GM19193 (cell line): Measurements from ENCODE around the gene TUBA8.

Experiments used
- POLR2A ChIP-seq: IDR thresholded peaks from 4 replicates; pipeline ENCODE4 v1.6.1; 2011; ENCODE audit not compliant: insufficient read depth, insufficient read length; ENCODE audit errors: extremely low read depth

TUBA8 gene

DNA sequence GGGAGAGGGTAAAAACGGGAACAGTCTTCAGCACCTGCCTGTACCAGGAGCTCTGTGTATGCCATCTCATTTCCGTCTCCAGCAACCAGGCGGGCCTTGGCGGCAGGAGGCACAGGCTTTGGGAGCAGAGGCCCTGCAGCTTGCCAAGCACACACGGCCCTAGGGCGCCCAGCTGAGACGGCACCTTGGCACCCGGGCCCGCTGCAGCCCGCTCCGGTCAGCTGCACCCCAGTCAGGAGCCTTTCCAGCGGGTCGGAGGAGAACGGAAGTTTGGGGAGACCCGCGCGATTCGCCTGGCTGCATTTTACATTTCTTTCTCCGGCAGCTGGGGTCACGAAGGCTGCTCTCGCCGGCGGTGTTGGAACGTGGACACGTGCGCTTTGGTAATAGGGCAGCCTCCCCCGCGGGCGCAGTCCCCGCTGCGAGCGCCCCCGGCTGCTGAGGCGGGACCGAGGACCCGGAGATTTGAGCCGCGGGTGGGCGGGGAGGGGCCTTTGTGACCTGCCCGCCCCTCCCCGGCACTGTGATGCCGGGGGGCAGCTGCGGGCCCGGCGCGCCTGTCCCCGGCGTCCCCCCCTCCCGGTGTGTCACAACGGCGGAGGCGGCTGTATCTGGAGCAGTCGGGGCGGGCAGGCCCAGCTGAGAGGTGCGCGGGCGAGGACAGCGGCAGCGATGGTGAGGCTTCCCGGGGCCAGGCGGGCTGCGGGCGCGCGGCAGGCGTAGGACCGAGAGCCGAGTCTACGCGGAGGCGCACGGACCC, at the start of gene TUBA8:
Gene TUBA8 (plus strand): TSS at position 616 of the 760 bp plus-strand sequence. CDS start 57 bp downstream, at position 673.
- no peak for TF ChIP-seq POLR2A

DNA sequence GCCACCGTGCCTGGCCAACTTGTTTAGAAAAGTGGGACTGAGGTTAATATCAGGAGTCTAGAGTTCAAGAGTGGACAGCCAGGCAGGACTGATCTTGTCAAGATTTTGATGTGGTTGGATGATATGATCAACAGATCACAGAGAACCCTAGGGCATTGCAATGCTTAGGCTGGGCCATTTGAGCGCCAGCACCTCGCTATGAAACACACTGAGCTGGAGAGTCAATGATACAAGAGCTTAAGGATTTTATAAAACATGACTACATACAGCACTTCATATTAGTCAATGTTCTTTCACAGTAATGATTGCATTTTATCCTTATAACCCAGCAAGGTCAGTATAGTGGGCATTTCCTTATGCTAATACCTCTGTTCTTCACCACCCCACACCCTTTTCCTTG, 48.2 kb upstream of the TUBA8 start:
- no peak for TF ChIP-seq POLR2A

DNA sequence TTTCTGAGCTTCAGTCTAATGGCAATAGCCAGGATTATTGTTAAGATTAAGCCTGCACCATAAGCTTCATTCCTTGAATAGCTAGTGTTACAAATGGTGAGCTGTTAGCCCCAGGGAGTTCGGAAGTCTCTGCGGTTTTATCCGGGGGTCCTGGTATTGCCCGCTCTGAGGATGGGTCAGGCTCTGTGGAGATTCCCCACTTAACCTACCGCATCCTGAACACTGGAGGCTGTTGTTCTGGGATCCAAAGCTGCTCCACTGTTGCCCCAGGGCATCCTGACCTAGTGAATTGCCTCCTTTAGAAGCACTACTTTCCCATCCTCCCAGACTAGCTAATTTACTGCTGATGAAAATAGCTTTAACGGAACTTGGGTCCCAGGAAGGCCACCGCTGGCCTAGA, 47.3 kb upstream of the TUBA8 start:
- TF ChIP-seq POLR2A, result no peak

DNA sequence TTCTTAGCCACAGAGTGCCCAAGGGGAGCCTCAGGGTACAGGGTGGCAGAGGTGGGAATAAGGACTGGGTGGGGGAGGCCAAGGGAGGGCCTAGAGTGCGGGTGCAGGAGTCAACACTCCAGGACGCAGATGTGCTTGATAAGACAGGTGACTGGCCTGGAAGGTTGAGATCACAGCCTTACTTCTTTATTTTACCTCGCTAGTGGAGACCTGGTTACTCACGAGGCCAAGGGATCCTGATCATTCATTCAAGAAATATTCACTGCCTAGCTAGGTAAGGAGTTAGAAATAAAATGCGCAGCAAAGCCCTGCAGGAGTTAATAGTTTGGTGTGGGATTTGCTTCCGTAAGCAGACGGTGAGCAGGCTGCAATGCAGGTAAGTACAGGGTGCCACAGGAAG, 46.0 kb upstream of the TUBA8 start:
- no peak for TF ChIP-seq POLR2A

DNA sequence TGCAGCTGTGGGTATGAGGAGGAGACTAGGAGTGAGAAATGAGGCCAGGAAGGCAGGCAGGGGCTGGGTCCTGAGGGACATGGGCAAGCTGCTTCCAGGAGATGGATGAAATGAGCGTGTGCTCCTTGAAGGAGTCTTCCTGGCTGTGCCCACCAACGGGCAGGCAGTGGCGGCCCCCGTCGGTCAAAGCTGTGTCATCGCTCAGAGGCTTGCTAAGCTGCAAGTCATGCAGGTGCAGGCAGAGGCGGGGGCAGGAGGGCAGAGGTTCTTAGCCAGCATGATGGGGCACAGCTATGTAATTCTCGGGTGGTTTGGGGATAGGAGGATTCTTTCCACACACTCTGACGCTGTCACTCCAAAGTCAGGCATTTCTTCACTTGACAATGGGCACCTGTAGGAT, 45.4 kb upstream of the TUBA8 start:
- TF ChIP-seq POLR2A, result no peak

DNA sequence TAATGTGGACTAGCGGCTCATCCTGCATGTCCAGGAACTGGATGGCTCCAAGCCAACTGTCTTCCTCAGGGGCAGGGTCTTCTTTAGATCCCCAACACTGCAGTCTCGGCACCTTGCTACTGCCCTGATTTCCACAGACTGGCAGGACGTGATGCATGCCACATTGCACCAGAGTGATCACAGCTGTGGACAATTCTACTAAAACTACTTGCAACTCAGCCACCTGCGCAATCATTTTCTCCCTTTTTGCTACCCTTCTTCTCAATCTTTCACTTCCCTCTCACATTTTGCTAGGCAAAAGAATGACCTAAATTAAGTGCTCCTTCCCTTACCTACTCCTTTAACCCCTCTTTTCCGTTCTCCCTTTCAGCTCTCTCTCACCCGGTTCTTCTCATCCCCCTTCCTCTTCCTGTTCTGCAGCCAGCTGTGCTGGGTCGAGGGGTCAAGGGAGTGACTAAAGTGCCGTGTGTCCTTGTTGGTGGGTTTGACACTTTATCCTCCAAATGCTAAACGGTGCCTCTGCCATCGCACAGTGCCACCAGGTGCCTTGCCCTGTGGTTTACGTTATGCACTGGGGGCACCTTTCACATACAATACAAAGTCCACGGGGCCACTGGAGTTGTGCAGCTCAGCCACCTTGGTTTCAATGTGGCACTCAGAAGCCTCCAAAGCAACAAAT, 44.3 kb upstream of the TUBA8 start:
- TF ChIP-seq POLR2A, result no peak

DNA sequence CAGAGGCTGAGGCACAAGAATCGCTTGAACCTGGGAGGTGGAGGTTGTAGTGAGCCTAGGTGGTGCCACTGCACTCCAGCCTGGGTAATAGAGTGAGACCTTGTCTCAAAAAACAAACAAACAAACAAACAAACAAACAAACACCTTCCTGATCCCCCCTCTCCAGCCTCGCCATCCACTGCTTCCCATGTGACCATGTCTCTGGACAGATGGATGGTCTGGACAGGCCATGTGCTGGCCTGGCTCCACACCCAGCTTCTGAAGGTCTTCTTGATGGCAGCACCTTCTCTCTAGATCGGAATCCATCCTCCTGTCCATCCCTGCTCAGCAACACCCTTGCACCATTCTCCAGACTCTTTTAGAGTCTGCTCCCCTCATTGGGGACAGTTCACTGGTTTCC, 43.5 kb upstream of the TUBA8 start:
- no peak for TF ChIP-seq POLR2A

DNA sequence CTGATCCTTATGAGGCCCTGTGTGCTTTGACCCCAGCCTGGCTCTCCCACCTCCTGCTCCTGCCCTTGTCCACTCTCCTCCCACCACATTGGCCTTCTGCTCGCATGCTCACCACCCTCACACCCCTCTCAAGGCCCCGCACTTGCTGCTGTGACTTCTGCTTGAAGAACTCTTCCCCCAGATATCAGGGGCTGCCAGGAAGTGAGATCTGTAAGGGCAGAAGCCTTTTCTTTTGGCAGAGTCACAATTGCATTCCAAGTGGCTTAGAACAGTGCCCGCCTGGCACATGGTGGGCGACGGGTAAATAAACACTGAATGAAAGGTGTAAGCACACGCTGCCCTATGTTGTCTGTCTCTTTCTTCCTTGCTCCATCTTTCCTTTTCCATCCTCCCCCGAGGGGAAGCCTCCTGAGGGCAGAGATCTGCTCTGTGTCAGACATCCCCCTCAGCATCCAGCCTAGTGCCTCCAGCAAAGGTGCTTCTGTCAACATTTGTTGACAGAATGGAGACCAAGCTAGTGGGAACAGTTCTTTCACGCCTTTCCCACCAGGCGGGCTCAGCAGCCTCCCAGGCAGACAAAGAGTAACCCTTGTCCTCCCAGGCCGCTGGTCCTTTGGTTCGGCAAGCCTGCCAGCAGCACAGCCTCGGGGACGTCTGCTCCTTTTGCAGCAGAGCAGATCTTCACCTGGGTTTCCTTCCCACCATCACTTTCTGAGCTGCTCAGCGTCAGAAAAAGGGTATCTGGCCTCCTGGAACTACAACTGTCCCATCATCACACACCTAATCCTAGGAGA, 42.9 kb upstream of the TUBA8 start:
- no peak for TF ChIP-seq POLR2A

DNA sequence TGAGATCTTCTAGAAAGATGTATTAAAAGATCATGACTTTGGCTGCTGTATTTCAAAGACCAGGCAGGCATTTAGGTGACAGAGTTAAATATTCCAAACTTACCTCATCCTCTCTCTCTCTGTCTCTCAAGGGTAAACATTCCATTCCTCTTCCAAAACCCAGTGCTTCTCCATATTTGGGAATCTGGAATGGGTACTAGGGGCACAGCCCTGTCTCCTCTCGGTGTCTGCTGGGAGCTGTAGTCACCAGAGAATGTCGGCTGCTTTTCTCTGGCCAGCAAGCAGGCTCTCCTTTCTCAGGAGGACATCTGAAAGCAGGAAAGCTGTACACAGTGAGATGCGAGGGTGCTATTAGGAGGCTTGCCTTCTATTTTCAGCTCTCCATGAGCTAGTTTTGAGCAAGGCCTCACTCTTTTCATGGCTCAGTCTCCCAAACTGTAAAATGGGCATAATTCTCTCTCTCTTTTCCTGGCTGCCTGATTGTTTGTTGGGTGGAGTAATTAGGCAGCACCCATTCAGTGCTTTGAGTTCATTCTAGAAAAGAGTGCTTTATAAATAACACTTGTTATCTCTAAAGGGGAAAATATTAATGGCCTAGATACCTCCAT, 42.1 kb upstream of the TUBA8 start:
- TF ChIP-seq POLR2A, result no peak

DNA sequence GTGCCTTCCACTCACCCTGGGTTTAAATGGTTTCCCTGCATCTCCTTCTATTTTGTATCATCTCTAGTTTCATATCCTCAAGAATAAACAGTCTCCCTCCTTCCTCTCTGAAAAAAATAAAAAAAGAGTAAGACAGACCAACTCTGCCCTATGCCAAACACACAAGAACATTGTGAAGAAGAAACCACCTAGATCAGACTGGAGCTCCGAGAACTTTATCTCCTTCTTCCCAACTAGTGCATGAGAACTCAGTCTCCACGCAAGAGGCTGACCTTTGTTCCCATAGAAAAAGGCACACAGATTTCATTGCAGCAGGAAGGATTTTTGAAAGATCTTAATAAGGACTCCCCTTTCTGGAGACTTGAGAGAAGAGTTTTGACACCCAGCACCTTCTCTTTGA, 41.6 kb upstream of the TUBA8 start:
- TF ChIP-seq POLR2A, result no peak

DNA sequence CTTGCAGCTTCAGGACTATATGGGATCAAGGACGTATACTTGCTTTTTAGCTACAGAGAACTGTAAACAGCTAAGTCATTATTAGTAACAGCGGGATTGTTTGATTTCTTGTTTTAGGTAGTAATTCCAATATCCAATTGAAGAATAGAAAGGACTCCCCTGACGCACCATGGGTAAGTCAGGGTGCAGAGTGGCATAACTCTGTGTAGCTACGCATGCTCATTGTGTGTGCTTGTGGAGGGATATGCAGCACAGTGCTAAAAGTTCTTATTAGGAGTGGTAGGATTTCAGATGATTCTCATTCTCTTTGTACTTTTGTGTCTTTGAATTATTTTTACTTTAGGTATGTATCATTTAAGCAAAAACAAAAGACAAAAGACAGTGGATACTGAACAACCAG, 40.6 kb upstream of the TUBA8 start:
- no peak for TF ChIP-seq POLR2A

DNA sequence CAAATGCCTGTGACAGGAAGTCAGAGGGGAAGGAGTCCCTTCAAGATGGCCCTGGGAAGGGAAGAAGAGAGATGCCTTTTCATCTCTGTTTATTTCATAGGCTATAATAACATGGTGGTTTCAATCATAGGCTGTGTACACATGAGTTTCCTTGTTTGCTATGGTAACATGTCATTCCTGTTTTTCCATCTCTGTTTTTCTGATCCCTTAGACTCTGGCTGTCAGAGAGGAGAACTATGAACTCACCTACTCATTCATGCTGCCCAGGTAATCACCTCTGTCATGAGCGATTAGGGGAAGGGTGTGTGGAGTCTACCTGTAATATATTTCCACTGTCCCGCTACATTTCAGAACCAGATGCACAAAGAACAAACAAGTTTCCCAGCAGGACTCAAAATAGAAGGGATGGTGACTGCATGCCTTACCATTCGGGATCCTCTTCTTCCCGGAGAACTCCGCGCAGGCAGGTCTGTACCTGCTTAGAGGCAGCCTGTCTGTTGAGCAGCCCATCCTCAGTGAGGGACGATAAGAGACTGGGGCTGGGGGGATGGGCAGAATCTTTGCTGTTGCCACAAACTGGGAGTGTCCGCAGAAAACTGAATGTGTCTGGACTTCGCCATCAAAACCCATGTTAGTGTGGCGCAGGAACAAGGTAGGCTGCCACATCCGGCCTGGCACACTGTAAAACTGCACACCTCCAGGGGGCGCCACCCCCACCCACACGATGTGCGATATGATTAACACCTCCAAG, 39.9 kb upstream of the TUBA8 start:
- TF ChIP-seq POLR2A, result no peak

DNA sequence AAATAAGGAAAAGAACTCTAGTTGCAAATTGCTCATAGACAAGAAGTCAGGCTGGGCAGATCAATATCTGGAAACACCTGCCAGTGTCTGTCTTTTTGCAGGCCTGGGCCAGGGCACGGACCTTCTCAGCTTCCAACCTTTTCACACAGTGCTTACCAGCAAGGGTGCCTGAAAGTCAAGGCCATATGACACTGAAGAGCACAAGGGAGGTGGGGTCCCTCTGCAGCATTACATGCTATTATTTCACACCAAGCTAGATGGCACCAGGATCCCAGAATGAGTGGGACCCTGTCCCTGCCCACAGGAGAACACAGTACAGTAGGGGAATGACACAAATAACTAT, 38.7 kb upstream of the TUBA8 start:
- no peak for TF ChIP-seq POLR2A

DNA sequence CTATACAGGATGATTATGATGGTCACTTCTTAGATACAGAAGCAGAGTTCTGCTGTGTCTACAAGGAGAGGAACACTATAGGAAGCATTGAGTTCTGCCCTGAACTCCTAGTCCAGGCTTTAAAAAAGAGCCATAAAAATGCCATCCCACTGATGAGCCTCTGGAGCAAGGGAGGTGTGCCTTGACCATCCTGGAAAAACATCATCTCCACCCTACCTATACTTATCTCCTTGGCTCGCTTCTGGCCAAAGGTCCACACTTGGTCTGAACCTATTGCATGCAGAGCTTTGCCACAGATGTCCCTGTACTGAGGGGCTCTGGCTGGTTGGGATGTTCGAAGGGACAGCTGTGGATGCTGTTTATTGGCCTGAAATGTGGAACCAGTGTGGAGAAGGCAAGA, 37.1 kb upstream of the TUBA8 start:
- TF ChIP-seq POLR2A, result no peak

DNA sequence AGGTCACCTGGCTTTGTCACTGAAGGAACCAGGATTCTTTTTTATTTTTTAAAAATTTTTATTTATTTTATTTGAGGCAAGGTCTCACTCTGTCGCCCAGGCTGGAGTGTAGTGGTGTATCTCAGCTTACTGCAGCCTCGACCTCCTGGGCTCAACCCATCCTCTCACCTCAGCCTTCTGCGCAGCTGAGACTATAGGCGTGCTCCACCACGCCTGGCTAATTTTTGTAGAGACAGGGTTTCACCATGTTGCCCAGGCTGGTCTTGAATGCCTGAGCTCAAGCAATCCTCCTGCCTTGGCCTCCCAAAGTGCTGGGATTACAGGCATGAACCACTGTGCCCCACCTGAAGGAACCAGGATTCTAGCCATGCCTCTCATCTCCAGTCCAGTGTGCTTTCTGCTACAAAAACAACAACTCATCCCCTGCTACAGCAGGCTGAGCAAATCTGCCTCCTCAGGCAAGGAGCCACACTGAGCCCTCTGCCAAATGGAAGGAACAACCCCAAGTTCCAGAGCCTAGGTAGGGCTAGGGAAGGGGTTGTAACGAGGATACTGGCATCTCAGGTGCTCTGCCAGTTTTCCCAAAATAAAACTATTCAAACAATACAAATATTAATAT, 35.4 kb upstream of the TUBA8 start:
- no peak for TF ChIP-seq POLR2A
